Measurements from ENCODE around the gene TBC1D22B.
"Not testable (repeated sequence)": the region's sequence is repeated elsewhere in the genome, so short reads cannot be mapped to it uniquely, and the experiment has no call there.

Gene TBC1D22B

GRCh38 chr6:37324131-37325033 lies 66.8 kb downstream of the TBC1D22B start:
- DNase-seq: peak; percentile 7

- not testable (repeated sequence) for DNase-seq
Measured at GRCh38 chr6:37330345-37330744, 72.8 kb downstream of the TBC1D22B start.

- DNase-seq: no peak
Measured at GRCh38 chr6:37331047-37331446, 73.5 kb downstream of the TBC1D22B start.

GRCh38 chr6:37332894-37333293 lies 75.3 kb downstream of the TBC1D22B start:
- no peak for DNase-seq

GRCh38 chr6:37334047-37334446 lies 76.5 kb downstream of the TBC1D22B start:
- DNase-seq: no peak

GRCh38 chr6:37338317-37338716 lies 80.7 kb downstream of the TBC1D22B start:
- not testable (repeated sequence) for DNase-seq

- no peak for DNase-seq
Measured at GRCh38 chr6:37338745-37339255, 81.2 kb downstream of the TBC1D22B start.

- DNase-seq: no peak
Measured at GRCh38 chr6:37339741-37340638, 82.4 kb downstream of the TBC1D22B start.

GRCh38 chr6:37340639-37340943 lies 83.0 kb downstream of the TBC1D22B start:
- no peak for DNase-seq

GRCh38 chr6:37343248-37343647 lies 85.7 kb downstream of the TBC1D22B start:
- DNase-seq: no peak

GRCh38 chr6:37344308-37344707 lies 86.7 kb downstream of the TBC1D22B start:
- no peak for DNase-seq

- not testable (repeated sequence) for DNase-seq
Measured at GRCh38 chr6:37345804-37346203, 88.2 kb downstream of the TBC1D22B start.

- no peak for DNase-seq
Measured at GRCh38 chr6:37347177-37347576, 89.6 kb downstream of the TBC1D22B start.

- no peak for DNase-seq
Measured at GRCh38 chr6:37347670-37348111, 90.1 kb downstream of the TBC1D22B start.

- DNase-seq: no peak
Measured at GRCh38 chr6:37351027-37351426, 93.5 kb downstream of the TBC1D22B start.

- no peak for DNase-seq
Measured at GRCh38 chr6:37352384-37352783, 94.8 kb downstream of the TBC1D22B start.

- DNase-seq: peak; percentile 84
Measured at GRCh38 chr6:37353761-37354525, 96.4 kb downstream of the TBC1D22B start, which contains the start of gene RNF8. Gene RNF8, plus strand, starts transcription at chr6:37353983. Its CDS starts 182 bp downstream, at chr6:37354165.

- no peak for DNase-seq
Measured at GRCh38 chr6:37354526-37355384, 97.2 kb downstream of the TBC1D22B start.

GRCh38 chr6:37357288-37357687 lies 99.7 kb downstream of the TBC1D22B start:
- DNase-seq: no peak

- no peak for DNase-seq
Measured at GRCh38 chr6:37357860-37358259, 100.3 kb downstream of the TBC1D22B start.

GRCh38 chr6:37359039-37359438 lies 101.5 kb downstream of the TBC1D22B start:
- DNase-seq: no peak
